Measurements from ENCODE around the gene CABCOCO1. TPM values are rescaled to one million over a fixed set of nuclear protein-coding genes. Genes with fewer than 3 reads are reported as not detected.

CABCOCO1 gene
- total and polyA plus RNA-seq, 9 of the 15 experiments (the other 6 are each of a cell fraction or from before 2014, with no cell fraction given) = 0.04 TPM; not detected in 8

GRCh38 chr10:61653699-61654098, 9.0 kb upstream of the CABCOCO1 start (continued):
- TF ChIP-seq ZNF511 (CRISPR knock-in tag; IDR thresholded peaks at IDR 0.05) (no peak), NR1H2 (CRISPR knock-in tag; IDR thresholded peaks at IDR 0.05) (no peak)

DNA sequence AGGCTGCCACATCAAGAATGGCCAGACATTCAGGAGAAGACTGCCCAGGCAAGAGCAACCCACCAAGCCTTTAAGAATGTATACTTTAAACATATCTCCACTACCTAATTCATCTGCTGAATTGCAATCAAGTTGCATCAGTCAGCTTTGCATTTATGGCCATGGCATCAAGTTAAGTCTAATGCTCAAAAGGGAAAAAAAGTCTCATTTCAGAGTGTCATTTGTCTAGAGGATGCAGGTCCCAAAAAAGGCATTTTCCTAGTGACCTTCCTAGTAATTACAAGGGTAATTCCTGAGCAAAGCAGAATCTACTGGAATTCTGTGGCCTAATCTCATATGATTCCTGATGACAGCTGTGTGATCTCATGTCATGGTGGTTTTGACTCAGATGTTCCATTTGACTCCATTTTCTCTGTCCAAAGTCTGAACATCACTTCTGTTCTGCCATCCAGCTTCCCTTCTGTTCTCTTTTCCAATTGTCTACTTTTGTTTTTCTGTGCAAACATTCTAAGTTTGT, 7.3 kb upstream of the CABCOCO1 start:
- no peak overlapping the region for H3K4me2 ChIP-seq (ENCODE audit: insufficient read depth, low read length)
- no peak overlapping the region for H3K9ac ChIP-seq (ENCODE audit: insufficient read depth in 1 of 2, low read depth in 2 of 2, low read length in 2 of 2)
- 0 out of 5 replicates have a peak, but pooled peaks cover 0 to 2% of the 10 kb centered on the region in 2 experiments for H3K4me1 ChIP-seq (replicated peaks in 1 of 2; ENCODE audit: control insufficient read depth in 2 of 2, insufficient read depth in 2 of 2, low read length in 2 of 2)
- H3K79me2 ChIP-seq (ENCODE audit: control insufficient read depth, insufficient read depth, low read length) = no peaks in the 10 kb centered on the region
- H4K20me1 ChIP-seq (replicated peaks; ENCODE audit: control insufficient read depth, insufficient read depth, low read length) = no peaks in the 10 kb centered on the region
- BruUV-seq (replicated peaks) = no TSS peak
- in situ Hi-C loops (cut with MboI) = no loop called here
- ATAC-seq (peak; percentile 64), FAIRE-seq (no peak), DNase-seq (ENCODE audit: extremely low read depth in 1 of 4, low spot score in 3 of 4) (no peak)
- POLR2A ChIA-PET = no interaction called here
- H3K27ac ChIP-seq (ENCODE audit: extremely low read depth, low read depth, low read length) = no peak overlapping the region
- H3K4me3 ChIP-seq = no peak overlapping the region
- H3K9me1 ChIP-seq (ENCODE audit: control insufficient read depth, insufficient read depth, low read length) = no peaks in the 10 kb centered on the region
- no peaks in the 10 kb centered on the region for H3K27me3 ChIP-seq (ENCODE audit: control insufficient read depth in 2 of 2, insufficient read depth in 2 of 2, low read length in 2 of 2)
- intact Hi-C loops (cut with micrococcal nuclease) = no loop called here
- no peaks in the 10 kb centered on the region for H3K36me3 ChIP-seq (ENCODE audit: control insufficient read depth, insufficient read depth, low read length)
- CTCF ChIA-PET (ENCODE audit: low intra/inter-chr PET ratio) = no interaction called here
- H3K9me3 ChIP-seq (replicated peaks; ENCODE audit: control insufficient read depth, insufficient read depth, low read depth, low read length) = no peaks in the 10 kb centered on the region
- H2AFZ ChIP-seq (ENCODE audit: low read depth, low read length) = 0 out of 2 replicates have a peak overlapping the region, but pooled peaks have one; percentile 7
- TF ChIP-seq, protein P1, sequence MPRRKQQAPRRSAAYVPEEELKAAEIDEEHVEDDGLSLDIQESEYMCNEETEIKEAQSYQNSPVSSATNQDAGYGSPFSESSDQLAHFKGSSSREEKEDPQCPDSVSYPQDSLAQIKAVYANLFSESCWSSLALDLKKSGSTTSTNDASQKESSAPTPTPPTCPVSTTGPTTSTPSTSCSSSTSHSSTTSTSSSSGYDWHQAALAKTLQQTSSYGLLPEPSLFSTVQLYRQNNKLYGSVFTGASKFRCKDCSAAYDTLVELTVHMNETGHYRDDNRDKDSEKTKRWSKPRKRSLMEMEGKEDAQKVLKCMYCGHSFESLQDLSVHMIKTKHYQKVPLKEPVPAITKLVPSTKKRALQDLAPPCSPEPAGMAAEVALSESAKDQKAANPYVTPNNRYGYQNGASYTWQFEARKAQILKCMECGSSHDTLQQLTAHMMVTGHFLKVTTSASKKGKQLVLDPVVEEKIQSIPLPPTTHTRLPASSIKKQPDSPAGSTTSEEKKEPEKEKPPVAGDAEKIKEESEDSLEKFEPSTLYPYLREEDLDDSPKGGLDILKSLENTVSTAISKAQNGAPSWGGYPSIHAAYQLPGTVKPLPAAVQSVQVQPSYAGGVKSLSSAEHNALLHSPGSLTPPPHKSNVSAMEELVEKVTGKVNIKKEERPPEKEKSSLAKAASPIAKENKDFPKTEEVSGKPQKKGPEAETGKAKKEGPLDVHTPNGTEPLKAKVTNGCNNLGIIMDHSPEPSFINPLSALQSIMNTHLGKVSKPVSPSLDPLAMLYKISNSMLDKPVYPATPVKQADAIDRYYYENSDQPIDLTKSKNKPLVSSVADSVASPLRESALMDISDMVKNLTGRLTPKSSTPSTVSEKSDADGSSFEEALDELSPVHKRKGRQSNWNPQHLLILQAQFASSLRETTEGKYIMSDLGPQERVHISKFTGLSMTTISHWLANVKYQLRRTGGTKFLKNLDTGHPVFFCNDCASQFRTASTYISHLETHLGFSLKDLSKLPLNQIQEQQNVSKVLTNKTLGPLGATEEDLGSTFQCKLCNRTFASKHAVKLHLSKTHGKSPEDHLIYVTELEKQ (CRISPR knock-in tag; IDR thresholded peaks at IDR 0.05) = peak; percentile 39; the same call in 1 of the 2 replicates
- TF ChIP-seq ARID2 (IDR thresholded peaks at IDR 0.05) (no peak), TRIM24 (IDR thresholded peaks at IDR 0.05) (peak; percentile 77 to 94; a peak in 2 of 4 replicates), HCFC1 (IDR thresholded peaks at IDR 0.05; ENCODE audit: low read depth, low read length) (no peak), GABPA (tag; conservative IDR thresholded peaks at IDR 0.05; ENCODE audit: low read depth) (no peak; the same call in 1 of the 2 replicates), MXI1 (IDR thresholded peaks at IDR 0.05; ENCODE audit: low read depth, low read length) (no peak), ZNF23 (CRISPR knock-in tag; IDR thresholded peaks at IDR 0.05) (no peak), NR2C2 (CRISPR knock-in tag; IDR thresholded peaks at IDR 0.05) (no peak), NR2C2 (tag; IDR thresholded peaks at IDR 0.05) (peak; percentile 49; the same call in 1 of the 2 replicates), POLR2A (conservative IDR thresholded peaks at IDR 0.05) (no peak), CXXC5 (CRISPR knock-in tag; IDR thresholded peaks at IDR 0.05) (peak; percentile 56; the same call in 1 of the 2 replicates), MEIS2 (IDR thresholded peaks at IDR 0.05; ENCODE audit: partially characterized antibody) (peak; percentile 68), ZBTB26 (CRISPR knock-in tag; IDR thresholded peaks at IDR 0.05) (no peak), ARNT (IDR thresholded peaks at IDR 0.05) (no peak), CHD4 (IDR thresholded peaks at IDR 0.05; ENCODE audit: insufficient read depth, insufficient replicate concordance, low read depth, low read length, poor library complexity, severe bottlenecking) (no peak), CBX8 (IDR thresholded peaks at IDR 0.05; ENCODE audit: borderline replicate concordance, extremely low read depth, low read depth, low read length, poor library complexity, severe bottlenecking) (no peak)

All from K562 (cell line).